WTC11 (cell line): ENCODE results near the gene FAM217B. TPM values are rescaled to one million over a fixed set of nuclear protein-coding genes. Genes with fewer than 3 reads are reported as not detected.

Experiments
- ATAC-seq: fragments of 200-7000 bp; cut with Tn5 transposase; 2 replicates; pipeline ENCODE4 v1.10.0; 2021; ENCODE audit warnings: mild to moderate bottlenecking, moderate library complexity
- CTCF ChIA-PET: fragments of 300-600 bp; sonication (Branson Sonifier 250); formaldehyde crosslinking; loops from one replicate; lab custom pipeline; 2021; ENCODE audit warnings: antibody characterized with exemption; lab: Charles Lee
- POLR2A ChIA-PET: fragments of 350-600 bp; sonication (Branson Sonifier 250); formaldehyde crosslinking; loops from one replicate; lab custom pipeline; 2021; ENCODE audit warnings: antibody characterized with exemption; lab: Charles Lee
- DNase-seq: peaks from one replicate; pipeline ENCODE4 v3.0.0; 2021; ENCODE audit warnings: low spot score
- H3K27ac Mint-ChIP-seq: 2 replicates; pipeline ENCODE4 v1.8.0; 2021; ENCODE audit warnings: mixed read lengths
- H3K27me3 Mint-ChIP-seq: 2 replicates; pipeline ENCODE4 v1.8.0; 2021; ENCODE audit warnings: low read depth, mild to moderate bottlenecking, moderate library complexity, mixed read lengths
- H3K36me3 Mint-ChIP-seq: 2 replicates; pipeline ENCODE4 v1.8.0; 2021; ENCODE audit warnings: mixed read lengths
- H3K4me1 Mint-ChIP-seq: 2 replicates; pipeline ENCODE4 v1.8.0; 2022; ENCODE audit warnings: mixed read lengths
- H3K4me3 Mint-ChIP-seq: 2 replicates; pipeline ENCODE4 v1.8.0; 2021; ENCODE audit warnings: mild to moderate bottlenecking, moderate library complexity, mixed read lengths
- H3K9me3 Mint-ChIP-seq: 2 replicates; pipeline ENCODE4 v1.8.0; 2021; ENCODE audit warnings: mixed read lengths
- CREM ChIP-seq: sonication (generic); formaldehyde crosslinking; IDR thresholded peaks from 2 replicates; pipeline ENCODE4 v1.8.1; 2022; ENCODE audit warnings: mild to moderate bottlenecking, missing genetic modification reagents, moderate library complexity
- ELF4 ChIP-seq: sonication (generic); formaldehyde crosslinking; IDR thresholded peaks from 2 replicates; pipeline ENCODE4 v1.8.1; 2022; ENCODE audit warnings: low read depth, mild to moderate bottlenecking, moderate library complexity, missing genetic modification reagents
- FOXK1 ChIP-seq: sonication (generic); formaldehyde crosslinking; IDR thresholded peaks from 2 replicates; pipeline ENCODE4 v1.8.0; 2022; ENCODE audit warnings: mild to moderate bottlenecking, moderate library complexity, missing genetic modification reagents
- IRF2 ChIP-seq: sonication (generic); formaldehyde crosslinking; IDR thresholded peaks from 2 replicates; pipeline ENCODE4 v1.8.0; 2022; ENCODE audit warnings: low read depth, missing genetic modification reagents, borderline replicate concordance
- JAZF1 ChIP-seq: fragments of 250-450 bp; sonication (Bioruptor Pico); IDR thresholded peaks from 2 replicates; pipeline ENCODE4 v1.9.0; 2021; ENCODE audit warnings: moderate library complexity, mild to moderate bottlenecking, inconsistent platforms
- NFE2L1 ChIP-seq: sonication (generic); formaldehyde crosslinking; IDR thresholded peaks from 2 replicates; pipeline ENCODE4 v1.8.1; 2023; ENCODE audit warnings: missing genetic modification reagents
- SMAD3 ChIP-seq: sonication (generic); formaldehyde crosslinking; IDR thresholded peaks from 2 replicates; pipeline ENCODE4 v1.8.0; 2022; ENCODE audit warnings: missing genetic modification reagents, mild to moderate bottlenecking, borderline replicate concordance
- ZNF263 ChIP-seq: sonication (generic); formaldehyde crosslinking; IDR thresholded peaks from 2 replicates; pipeline ENCODE4 v1.8.1; 2022; ENCODE audit warnings: low read depth, mild to moderate bottlenecking, moderate library complexity, missing genetic modification reagents
- ZNF396 ChIP-seq: fragments of 250-450 bp; sonication (Bioruptor Pico); IDR thresholded peaks from 2 replicates; pipeline ENCODE4 v1.8.0; 2021; ENCODE audit warnings: mild to moderate bottlenecking, moderate library complexity, borderline replicate concordance
- total RNA-seq: library from RNA; stranded (reverse); gene quantifications from 3 replicates; pipeline ENCODE4 v1.2.3, GENCODE V29; 2021
- TF ChIP-seq, protein P1 (sequence below): sonication (generic); formaldehyde crosslinking; IDR thresholded peaks from 2 replicates; pipeline ENCODE4 v1.8.0; 2022; ENCODE audit warnings: mild to moderate bottlenecking, missing genetic modification reagents
- TF ChIP-seq, protein P2 (sequence below): sonication (generic); formaldehyde crosslinking; IDR thresholded peaks from 2 replicates; pipeline ENCODE4 v1.8.1; 2023; ENCODE audit warnings: mild to moderate bottlenecking, missing genetic modification reagents
- TF ChIP-seq, protein P3 (sequence below): fragments of 200-600 bp; IDR thresholded peaks from 2 replicates; pipeline ENCODE4 v1.8.0; 2022; ENCODE audit warnings: antibody characterized with exemption
- TF ChIP-seq, protein P4 (sequence below): fragments of 250-450 bp; sonication (Bioruptor Pico); IDR thresholded peaks from 2 replicates; pipeline ENCODE4 v1.9.0; 2021; ENCODE audit warnings: mild to moderate bottlenecking
- TF ChIP-seq, protein P5 (sequence below): sonication (generic); formaldehyde crosslinking; IDR thresholded peaks from 2 replicates; pipeline ENCODE4 v1.8.1; 2023; ENCODE audit warnings: mild to moderate bottlenecking, missing genetic modification reagents, moderate library complexity

FAM217B gene
- total RNA-seq, 1 experiment from 2014 or later: 14.8 TPM

DNA sequence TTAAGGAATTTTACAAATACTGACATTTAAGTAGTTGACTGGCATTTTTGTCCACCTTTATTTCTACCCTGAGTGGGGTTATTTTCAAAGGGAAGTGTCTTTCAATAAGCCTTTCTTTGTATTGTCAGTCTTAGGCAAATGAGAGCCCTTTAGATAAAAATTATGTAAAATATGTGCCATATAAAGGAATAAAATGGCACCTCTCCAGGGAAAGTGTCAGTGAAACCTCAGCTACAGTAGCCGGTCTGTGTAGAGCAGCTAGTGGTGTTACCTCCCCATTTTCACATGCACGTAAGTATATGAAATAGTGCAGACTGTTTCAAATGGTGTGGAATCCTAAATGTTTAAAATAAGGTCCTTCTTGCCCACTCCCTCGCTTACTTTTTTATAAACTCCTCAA lies 5.0 kb downstream of the FAM217B start (continued):
- TF ChIP-seq, protein P1, sequence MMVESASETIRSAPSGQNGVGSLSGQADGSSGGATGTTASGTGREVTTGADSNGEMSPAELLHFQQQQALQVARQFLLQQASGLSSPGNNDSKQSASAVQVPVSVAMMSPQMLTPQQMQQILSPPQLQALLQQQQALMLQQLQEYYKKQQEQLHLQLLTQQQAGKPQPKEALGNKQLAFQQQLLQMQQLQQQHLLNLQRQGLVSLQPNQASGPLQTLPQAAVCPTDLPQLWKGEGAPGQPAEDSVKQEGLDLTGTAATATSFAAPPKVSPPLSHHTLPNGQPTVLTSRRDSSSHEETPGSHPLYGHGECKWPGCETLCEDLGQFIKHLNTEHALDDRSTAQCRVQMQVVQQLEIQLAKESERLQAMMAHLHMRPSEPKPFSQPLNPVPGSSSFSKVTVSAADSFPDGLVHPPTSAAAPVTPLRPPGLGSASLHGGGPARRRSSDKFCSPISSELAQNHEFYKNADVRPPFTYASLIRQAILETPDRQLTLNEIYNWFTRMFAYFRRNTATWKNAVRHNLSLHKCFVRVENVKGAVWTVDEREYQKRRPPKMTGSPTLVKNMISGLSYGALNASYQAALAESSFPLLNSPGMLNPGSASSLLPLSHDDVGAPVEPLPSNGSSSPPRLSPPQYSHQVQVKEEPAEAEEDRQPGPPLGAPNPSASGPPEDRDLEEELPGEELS (CRISPR knock-in tag): no peak
- TF ChIP-seq CREM (CRISPR knock-in tag) (no peak), FOXK1 (CRISPR knock-in tag) (no peak), ZNF396 (CRISPR knock-in tag) (no peak), ELF4 (CRISPR knock-in tag) (no peak), IRF2 (CRISPR knock-in tag) (no peak)
- TF ChIP-seq, protein P2, sequence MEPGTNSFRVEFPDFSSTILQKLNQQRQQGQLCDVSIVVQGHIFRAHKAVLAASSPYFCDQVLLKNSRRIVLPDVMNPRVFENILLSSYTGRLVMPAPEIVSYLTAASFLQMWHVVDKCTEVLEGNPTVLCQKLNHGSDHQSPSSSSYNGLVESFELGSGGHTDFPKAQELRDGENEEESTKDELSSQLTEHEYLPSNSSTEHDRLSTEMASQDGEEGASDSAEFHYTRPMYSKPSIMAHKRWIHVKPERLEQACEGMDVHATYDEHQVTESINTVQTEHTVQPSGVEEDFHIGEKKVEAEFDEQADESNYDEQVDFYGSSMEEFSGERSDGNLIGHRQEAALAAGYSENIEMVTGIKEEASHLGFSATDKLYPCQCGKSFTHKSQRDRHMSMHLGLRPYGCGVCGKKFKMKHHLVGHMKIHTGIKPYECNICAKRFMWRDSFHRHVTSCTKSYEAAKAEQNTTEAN (CRISPR knock-in tag): no peak
- TF ChIP-seq, protein P3, sequence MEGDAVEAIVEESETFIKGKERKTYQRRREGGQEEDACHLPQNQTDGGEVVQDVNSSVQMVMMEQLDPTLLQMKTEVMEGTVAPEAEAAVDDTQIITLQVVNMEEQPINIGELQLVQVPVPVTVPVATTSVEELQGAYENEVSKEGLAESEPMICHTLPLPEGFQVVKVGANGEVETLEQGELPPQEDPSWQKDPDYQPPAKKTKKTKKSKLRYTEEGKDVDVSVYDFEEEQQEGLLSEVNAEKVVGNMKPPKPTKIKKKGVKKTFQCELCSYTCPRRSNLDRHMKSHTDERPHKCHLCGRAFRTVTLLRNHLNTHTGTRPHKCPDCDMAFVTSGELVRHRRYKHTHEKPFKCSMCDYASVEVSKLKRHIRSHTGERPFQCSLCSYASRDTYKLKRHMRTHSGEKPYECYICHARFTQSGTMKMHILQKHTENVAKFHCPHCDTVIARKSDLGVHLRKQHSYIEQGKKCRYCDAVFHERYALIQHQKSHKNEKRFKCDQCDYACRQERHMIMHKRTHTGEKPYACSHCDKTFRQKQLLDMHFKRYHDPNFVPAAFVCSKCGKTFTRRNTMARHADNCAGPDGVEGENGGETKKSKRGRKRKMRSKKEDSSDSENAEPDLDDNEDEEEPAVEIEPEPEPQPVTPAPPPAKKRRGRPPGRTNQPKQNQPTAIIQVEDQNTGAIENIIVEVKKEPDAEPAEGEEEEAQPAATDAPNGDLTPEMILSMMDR: no peak

DNA sequence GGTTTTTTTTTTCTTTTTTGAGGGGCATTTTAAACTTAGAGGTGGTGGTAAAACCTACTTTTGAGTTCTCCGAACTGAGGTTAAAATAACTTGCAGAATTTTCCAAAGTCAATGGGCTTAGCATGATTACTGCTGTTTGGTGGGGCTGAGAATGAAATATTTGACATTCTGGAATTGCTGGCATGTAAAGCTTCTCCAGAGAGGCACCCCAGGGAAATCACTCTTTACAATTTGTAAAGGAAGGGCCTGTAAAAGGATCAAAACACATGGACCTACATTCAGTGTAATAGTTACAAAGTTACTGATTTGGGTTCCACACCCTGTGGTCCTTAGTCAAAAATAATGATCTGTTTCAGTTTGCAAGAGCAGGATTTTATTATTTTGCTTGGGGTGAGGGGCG lies 5.5 kb downstream of the FAM217B start:
- ATAC-seq (peak; percentile 43; the same call in 1 of the 2 replicates), DNase-seq (no peak)
- Mint-ChIP-seq H3K27ac (peak overlapping the region; percentile 33; the same call in 1 of the 2 replicates), H3K9me3 (no peaks in the 10 kb centered on the region), H3K27me3 (no peaks in the 10 kb centered on the region), H3K4me1 (peaks cover 16% of the 10 kb centered on the region), H3K36me3 (peaks cover 8% of the 10 kb centered on the region), H3K4me3 (no peak overlapping the region)
- POLR2A ChIA-PET: no interaction called here
- CTCF ChIA-PET: interaction anchor here (0.8 to 3.7 kb wide), 3 partner anchors 9 to 111 kb away, joined by 5 to 37 read pairs (median 12); partner anchors contain the start of gene SYCP2
- TF ChIP-seq, protein P4, sequence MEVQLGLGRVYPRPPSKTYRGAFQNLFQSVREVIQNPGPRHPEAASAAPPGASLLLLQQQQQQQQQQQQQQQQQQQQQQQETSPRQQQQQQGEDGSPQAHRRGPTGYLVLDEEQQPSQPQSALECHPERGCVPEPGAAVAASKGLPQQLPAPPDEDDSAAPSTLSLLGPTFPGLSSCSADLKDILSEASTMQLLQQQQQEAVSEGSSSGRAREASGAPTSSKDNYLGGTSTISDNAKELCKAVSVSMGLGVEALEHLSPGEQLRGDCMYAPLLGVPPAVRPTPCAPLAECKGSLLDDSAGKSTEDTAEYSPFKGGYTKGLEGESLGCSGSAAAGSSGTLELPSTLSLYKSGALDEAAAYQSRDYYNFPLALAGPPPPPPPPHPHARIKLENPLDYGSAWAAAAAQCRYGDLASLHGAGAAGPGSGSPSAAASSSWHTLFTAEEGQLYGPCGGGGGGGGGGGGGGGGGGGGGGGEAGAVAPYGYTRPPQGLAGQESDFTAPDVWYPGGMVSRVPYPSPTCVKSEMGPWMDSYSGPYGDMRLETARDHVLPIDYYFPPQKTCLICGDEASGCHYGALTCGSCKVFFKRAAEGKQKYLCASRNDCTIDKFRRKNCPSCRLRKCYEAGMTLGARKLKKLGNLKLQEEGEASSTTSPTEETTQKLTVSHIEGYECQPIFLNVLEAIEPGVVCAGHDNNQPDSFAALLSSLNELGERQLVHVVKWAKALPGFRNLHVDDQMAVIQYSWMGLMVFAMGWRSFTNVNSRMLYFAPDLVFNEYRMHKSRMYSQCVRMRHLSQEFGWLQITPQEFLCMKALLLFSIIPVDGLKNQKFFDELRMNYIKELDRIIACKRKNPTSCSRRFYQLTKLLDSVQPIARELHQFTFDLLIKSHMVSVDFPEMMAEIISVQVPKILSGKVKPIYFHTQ (CRISPR knock-in tag): no peak
- TF ChIP-seq, protein P5, sequence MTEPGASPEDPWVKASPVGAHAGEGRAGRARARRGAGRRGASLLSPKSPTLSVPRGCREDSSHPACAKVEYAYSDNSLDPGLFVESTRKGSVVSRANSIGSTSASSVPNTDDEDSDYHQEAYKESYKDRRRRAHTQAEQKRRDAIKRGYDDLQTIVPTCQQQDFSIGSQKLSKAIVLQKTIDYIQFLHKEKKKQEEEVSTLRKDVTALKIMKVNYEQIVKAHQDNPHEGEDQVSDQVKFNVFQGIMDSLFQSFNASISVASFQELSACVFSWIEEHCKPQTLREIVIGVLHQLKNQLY (CRISPR knock-in tag): no peak
- TF ChIP-seq, all 79 proteins: peak for 0

DNA sequence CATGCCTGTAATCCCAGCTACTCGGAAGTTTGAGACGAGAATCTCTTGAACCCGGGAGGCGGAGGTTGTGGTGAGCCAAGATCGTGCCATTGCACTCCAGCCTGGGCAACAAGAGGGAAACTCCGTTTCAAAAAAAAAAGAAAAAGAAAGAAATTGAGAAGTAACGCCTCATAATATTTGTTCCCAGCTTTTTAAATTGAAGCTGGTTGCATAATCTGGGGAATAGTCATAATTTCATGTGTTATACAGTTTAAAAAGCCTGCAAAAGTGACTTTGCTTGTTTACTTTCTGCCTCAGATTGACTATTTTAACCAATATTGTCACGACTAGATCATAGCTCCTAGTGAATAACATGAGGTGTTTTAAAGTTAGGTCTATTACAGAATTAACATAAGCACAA lies 7.2 kb downstream of the FAM217B start:
- DNase-seq: no peak
- no peak overlapping the region for H3K27ac Mint-ChIP-seq

More for the DNA sequence above, 7.2 kb downstream of the FAM217B start:
- no peaks in the 10 kb centered on the region for H3K27me3 Mint-ChIP-seq
- TF ChIP-seq SMAD3: no peak
- no peak for TF ChIP-seq ZNF263 (CRISPR knock-in tag)
- TF ChIP-seq IRF2 (CRISPR knock-in tag): no peak
- TF ChIP-seq JAZF1 (CRISPR knock-in tag): no peak
- TF ChIP-seq NFE2L1 (CRISPR knock-in tag): no peak
- TF ChIP-seq, protein P1 (CRISPR knock-in tag): no peak
- ChIA-PET CTCF (interaction anchor here (1.2 to 3.7 kb wide), 3 partner anchors 13 to 102 kb away, joined by 3 to 37 read pairs (median 4); partner anchors contain the start of gene SYCP2), POLR2A (no interaction called here)
- H3K4me1 Mint-ChIP-seq: peaks cover 9% of the 10 kb centered on the region
- H3K4me3 Mint-ChIP-seq: no peak overlapping the region
- peaks cover 8% of the 10 kb centered on the region for H3K36me3 Mint-ChIP-seq
- H3K9me3 Mint-ChIP-seq: no peaks in the 10 kb centered on the region
- ATAC-seq: no peak
